HG02678 (cell line): ENCODE measurements around the gene ETV4.

Source experiments
- ATAC-seq: cut with Tn5 transposase; IDR thresholded peaks from one replicate; pipeline ENCODE4 v1.9.1; 2021; ENCODE audit warnings: mild to moderate bottlenecking, moderate library complexity; ENCODE audit not compliant: unreplicated experiment

The ETV4 gene

DNA sequence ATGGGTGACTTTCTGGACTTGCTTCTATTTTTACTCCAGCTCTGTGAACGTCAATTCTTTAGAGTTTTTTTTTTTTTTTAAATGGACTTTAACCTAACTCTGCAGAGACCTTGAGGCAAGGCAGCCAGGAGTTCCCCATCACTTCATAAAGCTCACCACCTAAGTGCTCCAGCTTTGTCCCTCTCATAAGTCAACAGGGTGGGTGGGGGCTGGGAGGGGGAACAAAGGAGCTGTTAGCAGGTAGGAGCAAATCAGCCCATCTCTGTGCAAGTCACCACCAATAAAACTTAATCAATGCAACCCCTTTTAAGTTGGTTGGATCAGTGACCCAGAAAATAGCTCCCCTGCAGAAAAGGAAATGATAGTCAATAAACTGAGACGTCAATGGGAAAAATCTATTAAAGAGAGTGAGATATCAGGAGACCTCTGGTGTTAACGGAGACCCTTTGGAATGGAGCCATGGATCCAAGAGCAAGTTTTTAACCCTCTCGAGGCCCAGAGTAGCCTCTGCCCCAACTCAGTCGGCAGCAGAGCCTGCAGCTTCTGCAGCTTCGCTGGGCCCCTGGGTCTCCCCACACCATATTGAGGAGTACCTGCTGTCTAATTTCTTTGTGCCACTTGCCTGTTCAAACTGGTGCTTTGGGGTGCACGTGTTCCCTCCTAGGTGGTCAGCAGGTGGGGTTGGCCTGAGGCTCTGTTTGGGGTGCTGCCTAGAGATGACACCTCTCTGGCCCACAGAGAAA is 27.6 kb upstream of the ETV4 start:
- ATAC-seq, result no peak

DNA sequence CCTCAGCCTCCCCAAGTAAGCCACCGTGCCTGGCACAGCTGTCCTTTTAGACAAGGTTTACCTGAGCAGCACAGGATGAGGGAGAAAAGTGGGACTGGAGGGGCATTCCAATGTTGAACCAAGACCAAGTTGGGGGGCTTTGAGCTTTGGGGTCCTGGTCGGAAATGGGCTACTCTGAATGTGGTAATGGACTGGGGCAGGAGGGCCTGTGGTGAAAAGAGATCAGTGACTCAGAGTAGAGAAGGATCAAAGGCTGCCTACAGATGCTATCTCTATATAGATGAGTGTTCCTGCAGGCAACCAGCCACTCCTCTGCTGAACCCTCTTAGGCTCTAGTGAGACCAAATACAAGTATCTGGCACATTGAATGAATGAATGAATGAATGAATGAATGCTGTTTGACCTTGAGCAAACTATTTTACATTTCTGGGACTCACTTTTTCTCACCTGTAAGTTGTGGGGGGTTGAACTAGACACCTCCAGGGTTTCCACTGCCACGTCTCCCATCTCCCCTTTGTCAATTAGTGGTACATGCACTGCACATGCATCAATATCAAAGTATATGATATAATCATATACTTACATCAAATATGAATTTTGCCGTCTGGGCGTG is 26.3 kb upstream of the ETV4 start:
- no peak for ATAC-seq

- no peak for ATAC-seq
Measured at GRCh38 chr17:43570518-43570928, 24.4 kb upstream of the ETV4 start.

DNA sequence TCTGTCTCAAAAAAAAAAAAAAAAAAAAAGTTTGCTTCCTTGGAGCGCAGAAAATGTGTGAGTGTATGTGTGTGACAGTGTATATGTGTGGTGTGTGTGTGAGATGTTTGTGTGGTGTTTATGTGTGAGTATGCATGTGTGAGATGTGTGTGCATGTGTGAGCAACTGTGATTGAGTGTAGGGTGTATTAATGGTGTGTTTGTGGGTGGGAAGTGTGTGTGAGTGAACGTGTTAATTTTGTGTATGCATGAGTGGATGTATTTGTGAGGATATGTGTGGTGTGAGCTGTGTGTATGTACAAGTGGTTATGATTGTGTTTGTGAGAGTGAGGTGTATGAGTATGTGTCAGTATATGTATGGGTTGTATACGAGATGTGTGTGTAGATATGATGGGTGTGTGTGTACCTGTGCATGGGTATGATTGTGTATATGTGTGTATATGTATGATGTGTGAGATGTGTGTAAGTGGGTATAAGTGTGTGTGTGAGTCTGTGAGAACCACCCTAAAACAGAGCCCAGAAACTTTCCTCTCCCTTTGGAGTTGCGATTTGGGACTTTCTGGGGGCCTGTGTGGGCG is 22.5 kb upstream of the ETV4 start:
- ATAC-seq, result no peak

DNA sequence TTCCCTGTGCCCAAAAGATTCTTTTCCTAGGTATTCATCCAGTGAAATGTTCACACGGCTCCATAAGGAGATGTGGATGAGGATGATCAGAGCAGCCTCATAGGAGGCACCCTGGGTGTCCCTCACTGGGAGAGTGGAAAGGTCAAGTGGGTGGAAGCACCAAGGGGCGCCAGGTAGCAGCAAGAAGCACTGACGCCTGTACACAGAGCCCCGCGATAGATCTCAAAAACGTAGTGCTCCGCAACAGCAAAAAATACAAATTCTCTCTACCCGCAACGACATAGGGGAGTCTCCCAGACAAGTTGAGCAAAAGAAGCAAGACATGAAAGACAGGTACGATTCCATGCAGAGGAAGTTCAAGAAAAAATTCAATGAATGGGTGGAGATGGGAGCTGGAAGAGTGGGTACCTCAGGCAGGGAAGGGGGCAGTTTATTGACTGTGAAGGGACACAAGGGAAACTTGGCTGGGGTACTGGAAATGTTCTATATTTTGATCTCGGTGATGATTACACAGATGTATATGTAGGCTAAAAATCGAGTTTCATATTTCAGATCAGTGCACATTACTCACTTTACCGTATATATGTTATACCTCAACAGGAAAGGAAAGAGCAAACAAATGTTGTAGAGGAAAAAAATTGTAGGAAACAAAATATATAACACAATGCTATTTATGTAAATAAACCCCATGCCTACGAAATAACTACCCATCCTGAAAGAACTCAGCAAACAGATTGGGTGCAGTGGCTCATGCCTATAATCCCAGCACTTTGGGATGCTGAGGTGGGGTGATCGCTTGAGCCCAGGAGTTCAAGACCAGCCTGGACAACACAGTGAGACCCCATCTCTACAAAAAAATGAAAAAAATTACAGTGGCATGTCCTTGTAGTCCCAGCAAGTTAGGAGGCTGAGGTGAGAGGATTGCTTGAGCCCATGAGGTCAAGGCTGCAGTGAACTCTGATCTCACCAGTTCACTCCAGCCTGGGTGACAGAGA is 17.8 kb upstream of the ETV4 start:
- no peak for ATAC-seq

DNA sequence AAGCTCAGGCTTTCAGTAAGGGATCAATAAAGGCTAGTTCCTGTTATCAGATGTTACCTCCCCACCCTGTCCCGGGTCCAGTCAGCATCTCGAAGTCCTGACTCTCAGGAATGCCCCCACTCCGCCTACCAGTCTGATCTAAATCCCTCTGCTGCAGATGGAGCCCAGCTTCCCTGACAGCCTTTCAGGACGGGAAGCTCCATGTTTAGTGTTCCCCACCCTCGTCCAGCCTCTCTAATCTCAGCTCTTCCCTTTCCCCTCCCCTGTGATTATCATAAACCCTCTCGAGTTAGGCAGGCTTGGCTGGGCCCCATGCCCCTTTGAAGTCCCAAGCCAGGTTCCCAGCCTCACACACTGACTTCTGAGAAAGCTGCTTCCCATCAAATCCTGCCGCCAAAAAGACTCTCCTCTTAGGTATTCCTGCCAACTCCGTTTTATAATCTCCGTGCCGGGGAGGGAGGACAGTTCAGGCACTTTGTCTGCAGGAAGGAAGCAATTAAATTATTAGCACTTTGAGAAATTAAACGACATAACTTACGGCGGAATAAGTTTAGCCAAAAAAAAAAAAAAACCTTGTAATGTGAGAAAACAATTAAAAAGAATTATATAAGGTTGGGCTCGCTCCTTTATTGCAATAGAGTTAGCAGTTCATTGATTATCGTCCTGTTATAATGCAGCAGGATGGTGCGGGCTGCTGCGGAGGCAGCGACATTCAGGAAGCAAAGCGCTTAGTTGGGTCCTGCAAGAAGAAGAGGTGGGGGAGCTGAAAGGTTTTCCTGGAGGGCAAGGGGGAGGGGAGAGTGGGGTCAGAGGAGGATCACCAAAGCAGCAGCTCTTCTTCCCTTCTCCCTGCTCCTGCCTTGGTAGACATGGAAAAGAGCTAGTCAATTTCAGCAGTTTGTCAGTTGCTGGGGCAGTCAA is 16.8 kb upstream of the ETV4 start:
- ATAC-seq, result no peak

DNA sequence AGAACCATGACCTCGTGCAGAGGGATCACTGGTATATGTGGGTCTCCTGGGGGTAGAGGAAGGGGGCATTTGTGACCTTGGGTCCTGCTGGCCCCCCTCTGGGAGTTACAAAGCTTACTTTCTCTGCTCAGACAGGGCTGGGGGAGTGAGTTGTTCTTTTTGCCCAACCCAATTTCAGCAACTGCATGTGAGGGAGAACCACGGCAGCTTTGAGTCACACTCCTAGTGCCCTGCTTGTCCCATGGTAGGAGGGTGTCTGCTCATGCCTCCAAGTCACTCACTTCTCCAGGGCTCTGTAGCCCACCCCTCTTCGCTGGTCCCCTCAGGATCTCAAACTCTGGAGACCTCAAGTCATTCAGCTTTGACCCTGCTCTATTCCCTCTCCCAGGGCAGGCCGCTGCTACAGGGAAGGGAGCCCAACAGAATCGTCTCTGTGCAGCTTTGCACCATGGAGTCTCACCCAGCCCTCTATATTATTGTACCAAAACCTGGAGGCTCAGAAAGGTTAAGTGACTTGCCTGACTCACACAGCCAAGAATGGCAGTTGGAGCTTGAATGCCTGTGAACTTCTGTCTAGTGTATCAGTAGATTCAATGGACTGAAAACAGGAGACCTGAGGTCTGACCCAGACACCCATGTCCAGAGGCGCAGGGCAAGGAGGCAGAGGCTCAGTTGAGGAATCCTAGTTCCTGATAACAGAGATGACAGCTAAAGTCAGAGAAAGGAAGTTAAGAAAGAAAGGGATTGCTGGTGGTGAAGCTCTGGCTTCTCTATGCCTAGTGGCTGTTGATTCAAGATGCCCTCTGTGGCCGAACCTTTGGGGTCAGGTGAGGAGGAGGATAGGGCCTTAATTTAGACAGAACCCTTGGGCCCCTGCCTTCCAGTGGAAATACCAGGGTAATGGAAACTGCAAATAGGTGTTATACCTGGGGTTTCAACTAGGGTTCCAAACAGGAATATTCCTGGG is 14.6 kb upstream of the ETV4 start:
- no peak for ATAC-seq

DNA sequence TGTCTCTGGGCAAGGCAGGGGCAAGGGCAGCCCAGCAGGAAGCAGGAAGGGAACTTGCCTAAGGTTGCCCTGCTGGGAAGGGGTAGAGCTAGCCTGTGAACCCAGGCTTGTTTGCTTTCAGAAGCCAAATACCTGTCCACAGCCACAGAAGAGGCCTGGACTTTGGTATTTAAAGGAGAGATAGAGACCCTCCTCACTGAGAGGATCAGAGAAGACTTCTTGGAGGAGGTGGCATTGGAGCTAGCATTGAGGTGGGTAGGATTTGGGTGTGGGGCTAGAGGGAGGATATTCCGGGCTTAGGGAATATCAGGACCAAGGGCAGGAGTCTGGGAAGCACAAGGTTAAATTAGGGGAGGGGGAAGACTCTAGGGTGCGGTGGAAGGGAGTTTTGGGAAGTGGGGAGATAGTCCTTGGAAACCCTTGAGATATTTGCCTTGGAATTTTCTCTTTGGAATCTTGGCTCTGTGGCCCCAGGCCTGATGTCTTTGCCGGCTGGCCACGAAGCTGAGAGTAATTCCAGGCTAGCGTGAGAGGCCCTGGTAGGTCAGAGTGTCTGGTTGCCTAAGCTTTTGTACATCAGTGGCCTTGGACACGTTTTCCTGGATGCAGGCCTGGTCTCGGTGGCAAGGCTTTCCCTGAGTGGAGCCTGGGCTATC is 13.1 kb upstream of the ETV4 start:
- no peak for ATAC-seq

GRCh38 chr17:43558805-43559160 is 12.6 kb upstream of the ETV4 start:
- ATAC-seq, result no peak

DNA sequence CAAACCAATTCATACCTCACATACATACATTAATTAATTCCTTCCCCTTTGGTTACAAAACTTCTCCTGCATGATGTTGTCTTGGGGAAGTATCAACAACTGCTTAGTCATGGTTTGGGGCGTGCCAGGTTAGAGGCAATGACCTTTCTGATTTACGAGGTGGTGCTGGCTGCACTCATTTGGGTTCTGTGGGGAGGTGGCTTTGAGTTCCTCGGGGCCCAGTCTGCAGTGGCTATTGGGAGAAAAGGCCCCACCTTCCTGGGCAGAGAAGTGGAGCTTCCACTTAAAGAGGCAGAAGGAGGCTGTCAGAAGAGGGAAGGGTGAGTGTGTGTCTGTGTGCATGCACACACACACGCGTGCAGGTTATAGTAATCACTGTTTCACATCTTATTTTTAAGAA is 10.2 kb upstream of the ETV4 start:
- ATAC-seq, result no peak

GRCh38 chr17:43554857-43555256 is 8.7 kb upstream of the ETV4 start:
- ATAC-seq, result no peak

DNA sequence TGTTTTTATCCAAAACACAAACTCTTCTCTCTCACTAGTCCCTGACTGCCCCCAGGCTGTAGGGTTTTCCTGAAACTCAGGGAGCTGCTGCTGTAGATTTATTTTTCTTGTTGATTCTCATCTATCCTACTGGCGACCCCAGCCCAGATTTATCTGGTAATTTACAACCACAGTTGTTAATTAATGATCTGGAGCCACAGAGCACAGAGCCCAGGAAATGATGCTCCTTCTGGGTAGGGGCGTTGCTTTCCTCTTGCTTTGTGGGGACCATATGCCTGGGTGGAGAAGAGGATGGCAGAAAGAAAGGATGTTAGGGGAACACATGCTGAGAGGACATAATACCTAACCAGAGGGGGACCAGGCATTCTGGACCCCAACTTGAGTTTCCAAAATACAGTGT is 7.4 kb upstream of the ETV4 start:
- no peak for ATAC-seq

GRCh38 chr17:43552229-43552837 is 6.2 kb upstream of the ETV4 start:
- ATAC-seq, result no peak

GRCh38 chr17:43550754-43551153 is 4.6 kb upstream of the ETV4 start:
- no peak for ATAC-seq

- no peak for ATAC-seq
Measured at GRCh38 chr17:43549496-43549895, 3.4 kb upstream of the ETV4 start.

GRCh38 chr17:43548689-43549379 is 2.7 kb upstream of the ETV4 start:
- ATAC-seq, result no peak

GRCh38 chr17:43547659-43548256 is 1.6 kb upstream of the ETV4 start:
- ATAC-seq, result no peak
